GM12878 (cell line): ENCODE measurements around the gene MAPKAP1. TPM values are rescaled to one million over a fixed set of nuclear protein-coding genes. Genes with fewer than 3 reads are reported as not detected.

Source experiments
- ATAC-seq: fragments of 200-7000 bp; cut with Tn5 transposase; 3 replicates; pipeline ENCODE4 v1.9.1; 2020; ENCODE audit warnings: mild to moderate bottlenecking, moderate library complexity
- BruUV-seq: library from RNA; stranded (reverse); fragments of 400-500 nt; replicated peaks from 2 replicates; lab custom pipeline; 2021; lab: Mats Ljungman, UMichigan
- CTCF ChIA-PET: fragments of 300-600 bp; sonication (Branson Sonifier 250); formaldehyde crosslinking; extraction: SDS; loops from one replicate; lab custom pipeline; 2021; ENCODE audit warnings: inconsistent platforms; lab: Yijun Ruan, JAX
- POLR2A ChIA-PET: fragments of 350-600 bp; formaldehyde crosslinking; extraction: SDS; loops from one replicate; lab custom pipeline; 2021; ENCODE audit warnings: inconsistent platforms; lab: Charles Lee
- RAD21 ChIA-PET: fragments of 300-600 bp; sonication (Branson Sonifier 250); formaldehyde crosslinking; loops from one replicate; lab custom pipeline; 2023; ENCODE audit warnings: antibody characterized with exemption; ENCODE audit not compliant: unreplicated experiment; lab: Charles Lee
- SMC1A ChIA-PET: fragments of 300-600 bp; sonication (Branson Sonifier 250); formaldehyde crosslinking; loops from one replicate; lab custom pipeline; 2023; ENCODE audit not compliant: unreplicated experiment, uncharacterized antibody; lab: Charles Lee
- DNase-seq: peaks from one replicate; pipeline ENCODE4 v3.0.0-alpha.2; 2011; ENCODE audit warnings: low read depth, low spot score
- FAIRE-seq: peaks from 3 replicates; lab custom pipeline; 2011; peaks lifted over from hg19 to GRCh38; lab: Jason Lieb, UNC
- H2AFZ ChIP-seq: 2 replicates; pipeline ENCODE4 v1.6.0; 2011; ENCODE audit warnings: low read depth, low read length, control low read depth; ENCODE audit not compliant: control insufficient read depth
- H3K27ac ChIP-seq: 2 replicates; pipeline ENCODE4 v1.5.1; 2011; ENCODE audit warnings: control low read depth; ENCODE audit not compliant: control insufficient read depth, insufficient read depth
- H3K27me3 ChIP-seq, 2 experiments: replicated peaks in 1 of 2; 2 replicates each; pipeline versions ENCODE4 v1.6.0 to v1.6.1; 2011; ENCODE audit warnings: low read length in 1 of 2; ENCODE audit not compliant: control insufficient read depth in 2 of 2, insufficient read depth in 2 of 2
- H3K36me3 ChIP-seq, 2 experiments: 2 replicates each; pipeline ENCODE4 v1.5.1; 2011; ENCODE audit warnings: low read length in 1 of 2; ENCODE audit not compliant: control insufficient read depth in 2 of 2, insufficient read depth in 2 of 2
- H3K4me1 ChIP-seq: 2 replicates; pipeline ENCODE4 v1.6.1; 2011; ENCODE audit warnings: mild to moderate bottlenecking, low read length, moderate library complexity, mixed read lengths; ENCODE audit not compliant: control insufficient read depth, insufficient read depth
- H3K4me2 ChIP-seq: 2 replicates; pipeline ENCODE4 v1.6.0; 2011; ENCODE audit warnings: control low read depth; ENCODE audit not compliant: control insufficient read depth, insufficient read depth
- H3K4me3 ChIP-seq: fragments of 200-600 bp; sonication (generic); 2 replicates; pipeline ENCODE4 v1.5.1; 2016
- H3K79me2 ChIP-seq: 2 replicates; pipeline ENCODE4 v1.6.0; 2011; ENCODE audit warnings: low read length; ENCODE audit not compliant: control insufficient read depth, insufficient read depth
- H3K9ac ChIP-seq: 2 replicates; pipeline ENCODE4 v1.8.0; 2011; ENCODE audit warnings: low read length, control low read depth, mixed read lengths; ENCODE audit not compliant: control insufficient read depth, insufficient read depth
- H3K9me3 ChIP-seq: replicated peaks from 3 replicates; pipeline ENCODE4 v1.5.1; 2011; ENCODE audit warnings: mild to moderate bottlenecking, low read length; ENCODE audit not compliant: control insufficient read depth, insufficient read depth
- H4K20me1 ChIP-seq: 2 replicates; pipeline ENCODE4 v1.6.0; 2011; ENCODE audit not compliant: control insufficient read depth, insufficient read depth
- CHD2 ChIP-seq: IDR thresholded peaks from 2 replicates; pipeline ENCODE4 v1.6.1; 2011; ENCODE audit warnings: low read depth, low read length, improper control_type of control experiment, borderline replicate concordance
- CUX1 ChIP-seq: IDR thresholded peaks from 2 replicates; pipeline ENCODE4 v1.6.1; 2012; ENCODE audit warnings: improper control_type of control experiment, low read depth, low read length; ENCODE audit not compliant: insufficient replicate concordance
- EP300 ChIP-seq, 2 experiments: fragments of 150-350 bp in 1 of 2; IDR thresholded peaks; 2 replicates each; pipeline ENCODE4 v1.6.1; 2011 to 2012; ENCODE audit warnings: low read depth in 2 of 2, low read length in 2 of 2, borderline replicate concordance in 1 of 2, improper control_type of control experiment in 1 of 2, inconsistent platforms in 1 of 2; ENCODE audit not compliant: control insufficient read depth in 1 of 2
- FOXM1 ChIP-seq: IDR thresholded peaks from 2 replicates; pipeline ENCODE4 v1.6.1; 2012; ENCODE audit warnings: low read depth, mild to moderate bottlenecking, inconsistent platforms, low read length, moderate library complexity
- HDAC6 ChIP-seq: fragments of 200-600 bp; sonication (generic); IDR thresholded peaks from one replicate; pipeline ENCODE4 v1.8.0; 2017; ENCODE audit warnings: antibody characterized with exemption; ENCODE audit not compliant: unreplicated experiment
- JUNB ChIP-seq: IDR thresholded peaks from 2 replicates; pipeline ENCODE4 v1.6.1; 2016; ENCODE audit warnings: antibody characterized with exemption, mild to moderate bottlenecking
- LARP7 ChIP-seq: fragments of 450-650 bp; IDR thresholded peaks from 2 replicates; pipeline ENCODE4 v1.6.1; 2017; ENCODE audit warnings: mild to moderate bottlenecking
- MEF2B ChIP-seq: fragments of 450-650 bp; IDR thresholded peaks from 2 replicates; pipeline ENCODE4 v1.6.1; 2018; ENCODE audit warnings: mild to moderate bottlenecking, moderate library complexity; ENCODE audit not compliant: partially characterized antibody, poor library complexity, severe bottlenecking
- NBN ChIP-seq: fragments of 450-650 bp; IDR thresholded peaks from 2 replicates; pipeline ENCODE4 v1.6.1; 2016
- SIX5 ChIP-seq: IDR thresholded peaks from 2 replicates; pipeline ENCODE4 v1.6.1; 2011; ENCODE audit warnings: mild to moderate bottlenecking, low read depth, low read length, moderate library complexity; ENCODE audit not compliant: severe bottlenecking
- SMC3 ChIP-seq: IDR thresholded peaks from 2 replicates; pipeline ENCODE4 v1.6.1; 2011; ENCODE audit warnings: low read length, improper control_type of control experiment, borderline replicate concordance
- SUZ12 ChIP-seq: fragments of 200-600 bp; sonication (generic); IDR thresholded peaks from one replicate; pipeline ENCODE4 v1.6.1; 2018; ENCODE audit warnings: antibody characterized with exemption, mild to moderate bottlenecking; ENCODE audit not compliant: unreplicated experiment
- ZZZ3 ChIP-seq: IDR thresholded peaks from 2 replicates; pipeline ENCODE4 v1.6.1; 2011; ENCODE audit warnings: low read depth; ENCODE audit not compliant: control insufficient read depth, insufficient read length
- WGBS: methylation state at CpG from one replicate; pipeline ENCODE4 v1.1.6; 2016; ENCODE audit warnings: low lambda C conversion rate; ENCODE audit not compliant: insufficient replicate concordance, insufficient coverage; ENCODE audit errors: missing lambda C conversion rate; 5-methylcytosine and 5-hydroxymethylcytosine counted together
- in situ Hi-C: fragments of 300-500 bp; cut with MboI; formaldehyde crosslinking; loops from 9 replicates; pipeline ENCODE4 v1.14.3; 2018; ENCODE audit warnings: mixed read lengths
- intact Hi-C: fragments of 100-400 bp; cut with micrococcal nuclease; formaldehyde crosslinking; loops from one replicate; pipeline ENCODE4 v1.14.2; 2022; ENCODE audit not compliant: unreplicated experiment
- polyA plus RNA-seq, 11 experiments: library from polyadenylated mRNA; depleted of rRNA in 4 of 11; unstranded in 6 of 11; stranded (reverse) in 5 of 11; fragments of >200 nt; fragmentation: Nextera tagmentation in 4 of 11; fragmentation: Illumina TruSeq in 1 of 11; extraction: Ambion mirVana in 4 of 11; extraction: Trizol in 1 of 11; gene quantifications; 1 replicate in 1 of 11; 2 replicates in 10 of 11; pipeline versions ENCODE4 v1.2.1 to v1.2.3, GENCODE V29; 2011 to 2016; ENCODE audit warnings: inconsistent platforms in 2 of 11, missing spikeins in 2 of 11, low read depth in 1 of 11
- total RNA-seq, 4 experiments: library from RNA; depleted of rRNA in 3 of 4; stranded (reverse); fragments of >200 nt in 3 of 4; fragmentation: Illumina TruSeq in 1 of 4; extraction: Trizol in 1 of 4; gene quantifications; 2 replicates each; pipeline versions ENCODE4 v1.2.1 to v1.2.3, GENCODE V29; 2013 to 2021

MAPKAP1 gene
- total and polyA plus RNA-seq, 10 of the 15 experiments (the other 5 are each of a cell fraction or from before 2014, with no cell fraction given) = 5.1 to 188 (median 105) TPM

- H3K4me2 ChIP-seq = no peak overlapping the region
- ChIA-PET SMC1A (interaction anchor here (0.8 to 1.2 kb wide), 2 partner anchors 14 to 267 kb away, joined by 3 read pairs; no protein-coding TSS in a partner anchor), RAD21 (no interaction called here), POLR2A (interaction anchor here (0.6 kb wide), 1 partner anchor 392 kb away, joined by 5 read pairs; no protein-coding TSS in a partner anchor), CTCF (interaction anchor here (0.9 to 3.2 kb wide), 3 partner anchors 9 to 33 kb away, joined by 3 to 10 read pairs (median 3); no protein-coding TSS in a partner anchor)
- no peaks in the 10 kb centered on the region for H3K27me3 ChIP-seq
- FAIRE-seq (no peak), ATAC-seq (no peak), DNase-seq (no peak)
- no peak overlapping the region for H3K27ac ChIP-seq
- no peaks in the 10 kb centered on the region for H3K9me3 ChIP-seq
- intact Hi-C loops = no loop called here
- H2AFZ ChIP-seq = no peak overlapping the region
- BruUV-seq = no TSS peak
- no peaks in the 10 kb centered on the region; the same call in 1 of the 2 replicates for H3K4me1 ChIP-seq
- H3K36me3 ChIP-seq = no peaks in the 10 kb centered on the region; a peak in 1 of 4 replicates
- in situ Hi-C loops = no loop called here
- H3K79me2 ChIP-seq = peaks cover 34% of the 10 kb centered on the region
- TF ChIP-seq LARP7 (no peak), JUNB (peak; percentile 19; the same call in 1 of the 2 replicates), NBN (no peak), EP300 (IDR thresholded peaks at IDR 0.05; ENCODE audit: borderline replicate concordance in 1 of 2, control insufficient read depth in 1 of 2, low read depth in 2 of 2, low read length in 2 of 2) (no peak), FOXM1 (no peak), SUZ12 (no peak), ZZZ3 (no peak), SMC3 (no peak)
- 49% methylated on average over 3 of the region's 3 CpGs for WGBS
- H4K20me1 ChIP-seq = no peaks in the 10 kb centered on the region
- H3K4me3 ChIP-seq = no peak overlapping the region
- no peak overlapping the region for H3K9ac ChIP-seq
Observed at GRCh38 chr9:125591245-125591644, 115.8 kb downstream of the MAPKAP1 start.

GRCh38 chr9:125589287-125589686 is 117.7 kb downstream of the MAPKAP1 start:
- ChIA-PET RAD21 (no interaction called here), POLR2A (no interaction called here), SMC1A (interaction anchor here (1.0 to 1.8 kb wide), 2 partner anchors 14 to 31 kb away, joined by 3 to 4 read pairs; no protein-coding TSS in a partner anchor), CTCF (interaction anchor here (1.3 to 2.1 kb wide), 3 partner anchors 9 to 28 kb away, joined by 3 to 7 read pairs (median 3); no protein-coding TSS in a partner anchor)
- H2AFZ ChIP-seq = no peak overlapping the region
- peaks cover 35% of the 10 kb centered on the region for H3K79me2 ChIP-seq
- intact Hi-C loops = no loop called here
- no peak overlapping the region for H3K9ac ChIP-seq
- H3K27ac ChIP-seq = no peak overlapping the region
- H3K27me3 ChIP-seq = no peaks in the 10 kb centered on the region
- no peaks in the 10 kb centered on the region for H4K20me1 ChIP-seq
- no peak overlapping the region for H3K4me3 ChIP-seq
- WGBS = 82% methylated on average over 4 of the region's 4 CpGs
- no peaks in the 10 kb centered on the region; the same call in 1 of the 2 replicates for H3K4me1 ChIP-seq
- BruUV-seq = no TSS peak
- H3K36me3 ChIP-seq = peaks cover 3 to 8% of the 10 kb centered on the region in 2 experiments; a peak in 3 of 4 replicates
- H3K4me2 ChIP-seq = no peak overlapping the region
- no peaks in the 10 kb centered on the region for H3K9me3 ChIP-seq
- in situ Hi-C loops = no loop called here
- no peak for FAIRE-seq
- DNase-seq = no peak
- no peak for ATAC-seq
- TF ChIP-seq HDAC6 = no peak
- TF ChIP-seq CHD2 = no peak
- no peak for TF ChIP-seq SIX5
- TF ChIP-seq MEF2B = no peak
- no peak for TF ChIP-seq CUX1
